Natural killer cell (primary cell): Measurements from ENCODE around the gene PDE4D. TPM values are rescaled to one million over a fixed set of nuclear protein-coding genes. Genes with fewer than 3 reads are reported as not detected.

ENCODE experiments used
- ATAC-seq, 3 donors: fragments of 150-1000 bp in 2 of 3; fragments of 200-7000 bp in 1 of 3; cut with Tn5 transposase; 1 replicate in 1 of 3; 2 replicates in 2 of 3; pipeline ENCODE4 v1.10.0; 2021; ENCODE audit warnings: mild to moderate bottlenecking in 2 of 3, moderate library complexity in 2 of 3
- DNase-seq, 2 donors: peaks; one replicate each; pipeline versions ENCODE4 v3.0.0 to v3.0.0-alpha.2; 2013 to 2021; ENCODE audit warnings: mixed read lengths in 1 of 2
- H3K27ac ChIP-seq: one replicate; pipeline ENCODE4 v1.5.1; 2013; ENCODE audit warnings: mild to moderate bottlenecking, low read length
- H3K27me3 ChIP-seq: one replicate; pipeline ENCODE4 v1.6.1; 2013; ENCODE audit warnings: low read length; ENCODE audit not compliant: control insufficient read depth, insufficient read depth
- H3K36me3 ChIP-seq: one replicate; pipeline ENCODE4 v1.6.1; 2013; ENCODE audit warnings: low read length; ENCODE audit not compliant: control insufficient read depth, insufficient read depth
- H3K4me1 ChIP-seq: one replicate; pipeline ENCODE4 v1.6.1; 2013; ENCODE audit warnings: low read length; ENCODE audit not compliant: control insufficient read depth, insufficient read depth
- H3K4me3 ChIP-seq: one replicate; pipeline ENCODE4 v1.5.1; 2013; ENCODE audit warnings: low read length
- H3K9me3 ChIP-seq: one replicate; pipeline ENCODE4 v1.6.1; 2013; ENCODE audit warnings: low read length; ENCODE audit not compliant: control insufficient read depth, insufficient read depth
- H3K27ac Mint-ChIP-seq, 2 donors: one replicate each; pipeline ENCODE4 v1.8.0; 2022; ENCODE audit warnings: mild to moderate bottlenecking in 2 of 2, mixed read lengths in 2 of 2, moderate library complexity in 1 of 2
- H3K27me3 Mint-ChIP-seq, 2 donors: one replicate each; pipeline ENCODE4 v1.8.0; 2022; ENCODE audit warnings: low read depth in 2 of 2, mixed read lengths in 2 of 2
- H3K36me3 Mint-ChIP-seq: one replicate; pipeline ENCODE4 v1.8.0; 2022; ENCODE audit warnings: mixed read lengths
- H3K4me1 Mint-ChIP-seq, 2 donors: one replicate each; pipeline ENCODE4 v1.8.0; 2022; ENCODE audit warnings: mixed read lengths in 2 of 2
- H3K4me3 Mint-ChIP-seq: one replicate; pipeline ENCODE4 v1.8.0; 2022; ENCODE audit warnings: mild to moderate bottlenecking, moderate library complexity, mixed read lengths
- H3K9me3 Mint-ChIP-seq, 2 donors: one replicate each; pipeline ENCODE4 v1.8.0; 2022; ENCODE audit warnings: mixed read lengths in 2 of 2
- WGBS: methylation state at CpG from one replicate; pipeline ENCODE4 v1.1.7; 2013; ENCODE audit warnings: missing lambda C conversion rate; ENCODE audit not compliant: insufficient coverage; 5-methylcytosine and 5-hydroxymethylcytosine counted together
- intact Hi-C: fragments of 100-400 bp; cut with micrococcal nuclease; formaldehyde crosslinking; loops from one replicate; pipeline ENCODE4 v1.14.2; 2022
- total RNA-seq, 4 donors: library from RNA; stranded (reverse); fragments of 120-200 nt in 1 of 4; gene quantifications; one replicate each; pipeline versions ENCODE4 v1.2.3 to v1.2.4, GENCODE V29; 2013 to 2022
- TF ChIP-seq, protein P1 (sequence below): fragments of 200-600 bp; IDR thresholded peaks from one replicate; pipeline ENCODE4 v1.8.0; 2022; ENCODE audit warnings: antibody characterized with exemption

PDE4D gene
- total RNA-seq, 3 donors from 2014 or later (not counting 1 experiment from before 2014, with no cell fraction given) = 109 to 170 (median 116) TPM

- intact Hi-C loops = no loop called here
- Histone ChIP-seq H3K9me3 (no peaks in the 10 kb centered on the region), H3K4me1 (no peaks in the 10 kb centered on the region), H3K36me3 (peaks cover 5% of the 10 kb centered on the region), H3K27me3 (no peaks in the 10 kb centered on the region), H3K27ac (no peak overlapping the region), H3K4me3 (no peak overlapping the region)
- no peak for DNase-seq
- peak overlapping the region; percentile 25 for H3K4me3 Mint-ChIP-seq
- H3K36me3 Mint-ChIP-seq = no peaks in the 10 kb centered on the region
- peaks cover 55 to 60% of the 10 kb centered on the region in 2 donors for H3K4me1 Mint-ChIP-seq
- H3K27me3 Mint-ChIP-seq = no peaks in the 10 kb centered on the region
- TF ChIP-seq, protein P1, sequence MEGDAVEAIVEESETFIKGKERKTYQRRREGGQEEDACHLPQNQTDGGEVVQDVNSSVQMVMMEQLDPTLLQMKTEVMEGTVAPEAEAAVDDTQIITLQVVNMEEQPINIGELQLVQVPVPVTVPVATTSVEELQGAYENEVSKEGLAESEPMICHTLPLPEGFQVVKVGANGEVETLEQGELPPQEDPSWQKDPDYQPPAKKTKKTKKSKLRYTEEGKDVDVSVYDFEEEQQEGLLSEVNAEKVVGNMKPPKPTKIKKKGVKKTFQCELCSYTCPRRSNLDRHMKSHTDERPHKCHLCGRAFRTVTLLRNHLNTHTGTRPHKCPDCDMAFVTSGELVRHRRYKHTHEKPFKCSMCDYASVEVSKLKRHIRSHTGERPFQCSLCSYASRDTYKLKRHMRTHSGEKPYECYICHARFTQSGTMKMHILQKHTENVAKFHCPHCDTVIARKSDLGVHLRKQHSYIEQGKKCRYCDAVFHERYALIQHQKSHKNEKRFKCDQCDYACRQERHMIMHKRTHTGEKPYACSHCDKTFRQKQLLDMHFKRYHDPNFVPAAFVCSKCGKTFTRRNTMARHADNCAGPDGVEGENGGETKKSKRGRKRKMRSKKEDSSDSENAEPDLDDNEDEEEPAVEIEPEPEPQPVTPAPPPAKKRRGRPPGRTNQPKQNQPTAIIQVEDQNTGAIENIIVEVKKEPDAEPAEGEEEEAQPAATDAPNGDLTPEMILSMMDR = no peak
- WGBS = 95% methylated on average over 3 of the region's 6 CpGs
- H3K27ac Mint-ChIP-seq = peak overlapping the region; percentile 51 to 61
- ATAC-seq = peak; percentile 26 to 62 (median 53)
- H3K9me3 Mint-ChIP-seq = no peaks in the 10 kb centered on the region
Measured at GRCh38 chr5:59027145-59027907, 866.2 kb downstream of the PDE4D start.

GRCh38 chr5:59025734-59026133 lies 867.8 kb downstream of the PDE4D start:
- no peak overlapping the region for H3K4me3 Mint-ChIP-seq

GRCh38 chr5:59021837-59022514 lies 871.5 kb downstream of the PDE4D start:
- DNase-seq (no peak), ATAC-seq (no peak)
- Mint-ChIP-seq H3K9me3 (no peaks in the 10 kb centered on the region), H3K4me3 (no peak overlapping the region), H3K27ac (peak overlapping the region; percentile 2), H3K27me3 (no peaks in the 10 kb centered on the region), H3K36me3 (no peaks in the 10 kb centered on the region), H3K4me1 (peaks cover 65 to 74% of the 10 kb centered on the region in 2 donors)
- intact Hi-C loops = no loop called here
- Histone ChIP-seq H3K4me1 (no peaks in the 10 kb centered on the region), H3K27ac (no peak overlapping the region), H3K27me3 (no peaks in the 10 kb centered on the region), H3K36me3 (peaks cover 4% of the 10 kb centered on the region), H3K9me3 (no peaks in the 10 kb centered on the region), H3K4me3 (no peak overlapping the region)
- TF ChIP-seq, protein P1 = no peak
- WGBS = 84% methylated on average over 7 of the region's 7 CpGs

More at GRCh38 chr5:59025734-59026133, 867.8 kb downstream of the PDE4D start:
- peak in 1 of 3 donors; percentile 22 for ATAC-seq
- Histone ChIP-seq H3K27me3 (no peaks in the 10 kb centered on the region), H3K9me3 (no peaks in the 10 kb centered on the region), H3K36me3 (peaks cover 2% of the 10 kb centered on the region), H3K4me1 (no peaks in the 10 kb centered on the region), H3K4me3 (no peak overlapping the region), H3K27ac (no peak overlapping the region)
- peak overlapping the region in 1 of 2 donors; percentile 8 for H3K27ac Mint-ChIP-seq
- no peak for DNase-seq
- peaks cover 61 to 71% of the 10 kb centered on the region in 2 donors for H3K4me1 Mint-ChIP-seq
- 100% methylated on average over 1 of the region's 1 CpG for WGBS
- intact Hi-C loops = no loop called here
- H3K9me3 Mint-ChIP-seq = no peaks in the 10 kb centered on the region
- no peaks in the 10 kb centered on the region for H3K36me3 Mint-ChIP-seq
- TF ChIP-seq, protein P1 = no peak
- H3K27me3 Mint-ChIP-seq = no peaks in the 10 kb centered on the region
